K562 (cell line): ENCODE results near the gene TXNRD2. TPM values are rescaled to one million over a fixed set of nuclear protein-coding genes. Genes with fewer than 3 reads are reported as not detected.

Experiments
- CREM ChIP-seq: IDR thresholded peaks from 2 replicates; pipeline ENCODE4 v1.6.1; 2014; ENCODE audit warnings: antibody characterized with exemption, low read depth
- E2F4 ChIP-seq: sonication (generic); formaldehyde crosslinking; IDR thresholded peaks from 2 replicates; pipeline ENCODE4 v1.8.0; 2022; ENCODE audit warnings: mild to moderate bottlenecking, low read depth, missing genetic modification reagents
- FOXO4 ChIP-seq: fragments of 450-650 bp; formaldehyde crosslinking; IDR thresholded peaks from 2 replicates; pipeline ENCODE4 v1.4.0; 2020; ENCODE audit warnings: mild to moderate bottlenecking, moderate library complexity
- GTF2E2 ChIP-seq: fragments of 200-800 bp; sonication (Bioruptor generic); IDR thresholded peaks from 2 replicates; pipeline ENCODE4 v1.6.1; 2016; ENCODE audit warnings: missing genetic modification characterization, missing compliant biosample characterization
- HOMEZ ChIP-seq: fragments of 250-450 bp; sonication (Bioruptor Pico); IDR thresholded peaks from 2 replicates; pipeline ENCODE4 v1.4.0; 2020; ENCODE audit warnings: mild to moderate bottlenecking, moderate library complexity
- JUN ChIP-seq, 2 experiments: sonication (generic) in 1 of 2; formaldehyde crosslinking in 1 of 2; IDR thresholded peaks; 2 replicates each; pipeline versions ENCODE4 v1.6.1 to v1.8.0; 2012 to 2022; ENCODE audit warnings: borderline replicate concordance in 2 of 2, mild to moderate bottlenecking in 2 of 2, improper control_type of control experiment in 1 of 2, low read depth in 1 of 2, low read length in 1 of 2, missing genetic modification reagents in 1 of 2
- JUNB ChIP-seq: fragments of 450-650 bp; formaldehyde crosslinking; conservative IDR thresholded peaks from 2 replicates; pipeline ENCODE4 v1.4.0; 2020; ENCODE audit warnings: mild to moderate bottlenecking
- KLF13 ChIP-seq: fragments of 450-650 bp; IDR thresholded peaks from 2 replicates; pipeline ENCODE4 v1.6.1; 2016; ENCODE audit warnings: missing genetic modification characterization, low read depth, mild to moderate bottlenecking, missing compliant biosample characterization, moderate library complexity, borderline replicate concordance
- KLF6 ChIP-seq: fragments of 250-450 bp; sonication (Bioruptor Pico); IDR thresholded peaks from 2 replicates; pipeline ENCODE4 v1.4.0; 2020; ENCODE audit warnings: mild to moderate bottlenecking, moderate library complexity, borderline replicate concordance
- MYC ChIP-seq, 2 experiments: fragments of 250-450 bp in 1 of 2; sonication (Bioruptor Pico) in 1 of 2; IDR thresholded peaks; 2 replicates each; pipeline versions ENCODE4 v1.5.1 to v1.6.1; 2012 to 2021; ENCODE audit warnings: low read depth in 2 of 2, borderline replicate concordance in 1 of 2, improper control_type of control experiment in 1 of 2, low read length in 1 of 2, mild to moderate bottlenecking in 1 of 2, moderate library complexity in 1 of 2
- NFATC3 ChIP-seq: fragments of 450-650 bp; IDR thresholded peaks from 2 replicates; pipeline ENCODE4 v1.6.1; 2017; ENCODE audit warnings: mild to moderate bottlenecking
- NFXL1 ChIP-seq: fragments of 450-650 bp; formaldehyde crosslinking; IDR thresholded peaks from 2 replicates; pipeline ENCODE4 v1.4.0; 2021; ENCODE audit warnings: mild to moderate bottlenecking
- OTX1 ChIP-seq: fragments of 450-650 bp; formaldehyde crosslinking; IDR thresholded peaks from 2 replicates; pipeline ENCODE4 v1.4.0; 2022; ENCODE audit warnings: mild to moderate bottlenecking
- RCOR1 ChIP-seq, 2 experiments: IDR thresholded peaks; 2 replicates each; pipeline ENCODE4 v1.6.1; 2012; ENCODE audit warnings: low read depth in 2 of 2, low read length in 2 of 2, borderline replicate concordance in 1 of 2, improper control_type of control experiment in 1 of 2
- SREBF1 ChIP-seq: fragments of 150-350 bp; IDR thresholded peaks from 2 replicates; pipeline ENCODE4 v1.6.1; 2014; ENCODE audit warnings: antibody characterized with exemption, low read depth, low read length, borderline replicate concordance
- TOE1 ChIP-seq, 2 experiments: fragments of 450-650 bp in 1 of 2; sonication (generic) in 1 of 2; formaldehyde crosslinking in 1 of 2; IDR thresholded peaks; 2 replicates each; pipeline versions ENCODE4 v1.7.1 to v1.8.0; 2016 to 2022; ENCODE audit warnings: borderline replicate concordance in 2 of 2, mild to moderate bottlenecking in 2 of 2, antibody characterized with exemption in 1 of 2, inconsistent platforms in 1 of 2, low read depth in 1 of 2, missing genetic modification reagents in 1 of 2, moderate library complexity in 1 of 2
- USF2 ChIP-seq: sonication (generic); formaldehyde crosslinking; IDR thresholded peaks from 2 replicates; pipeline ENCODE4 v1.5.0; 2020; ENCODE audit warnings: missing genetic modification reagents
- ZNF274 ChIP-seq: IDR thresholded peaks from 2 replicates; pipeline ENCODE4 v1.6.1; 2011; ENCODE audit warnings: low read depth, mild to moderate bottlenecking, low read length, moderate library complexity, borderline replicate concordance
- ZNF589 ChIP-seq: fragments of 200-800 bp; sonication (Bioruptor generic); IDR thresholded peaks from 2 replicates; pipeline ENCODE4 v1.6.1; 2016; ENCODE audit warnings: low read depth, missing genetic modification characterization, missing compliant biosample characterization
- polyA plus RNA-seq, 8 experiments: library from polyadenylated mRNA; depleted of rRNA in 4 of 8; stranded (reverse) in 5 of 8; unstranded in 3 of 8; fragments of >200 nt; fragmentation: Nextera tagmentation in 2 of 8; fragmentation: Illumina TruSeq in 1 of 8; extraction: Ambion mirVana in 2 of 8; extraction: Trizol in 1 of 8; gene quantifications; 2 replicates each; pipeline versions ENCODE4 v1.2.1 to v1.2.3, GENCODE V29; 2011 to 2014; ENCODE audit warnings: inconsistent platforms in 1 of 8, missing spikeins in 1 of 8
- total RNA-seq, 7 experiments: library from RNA; depleted of rRNA in 6 of 7; stranded (reverse); fragments of >200 nt in 6 of 7; fragmentation: Illumina TruSeq in 2 of 7; extraction: Trizol in 2 of 7; gene quantifications; 2 replicates each; pipeline versions ENCODE4 v1.2.1 to v1.2.3, GENCODE V29; 2011 to 2021; ENCODE audit warnings: low replicate concordance in 1 of 7

The TXNRD2 gene
- total and polyA plus RNA-seq, 9 of the 15 experiments (the other 6 are each of a cell fraction or from before 2014, with no cell fraction given), result 3.3 to 80.2 (median 49.4) TPM

- TF ChIP-seq USF2 (CRISPR knock-in tag) (no peak), NFATC3 (peak; percentile 65; the same call in 1 of the 2 replicates), TOE1 (IDR thresholded peaks at IDR 0.05; ENCODE audit: borderline replicate concordance) (peak; percentile 94), TOE1 (CRISPR knock-in tag; IDR thresholded peaks at IDR 0.05; ENCODE audit: borderline replicate concordance, low read depth) (no peak), NFXL1 (CRISPR knock-in tag) (no peak), OTX1 (CRISPR knock-in tag) (peak; percentile 99), FOXO4 (CRISPR knock-in tag) (peak; percentile 55; the same call in 1 of the 2 replicates), KLF6 (CRISPR knock-in tag) (no peak; the same call in 1 of the 2 replicates), JUN (IDR thresholded peaks at IDR 0.05; ENCODE audit: borderline replicate concordance, low read depth, low read length) (peak; percentile 78; the same call in 1 of the 2 replicates), JUN (CRISPR knock-in tag; IDR thresholded peaks at IDR 0.05; ENCODE audit: borderline replicate concordance) (no peak), SREBF1 (no peak), HOMEZ (CRISPR knock-in tag) (no peak), E2F4 (CRISPR knock-in tag) (no peak), CREM (no peak), MYC (IDR thresholded peaks at IDR 0.05; ENCODE audit: low read depth, low read length) (peak; percentile 86), MYC (CRISPR knock-in tag; IDR thresholded peaks at IDR 0.05; ENCODE audit: borderline replicate concordance, low read depth) (no peak), ZNF274 (no peak), JUNB (CRISPR knock-in tag) (no peak), GTF2E2 (no peak), RCOR1 (IDR thresholded peaks at IDR 0.05; ENCODE audit: borderline replicate concordance in 1 of 2, low read depth in 2 of 2, low read length in 2 of 2) (peak; percentile 71 to 86; a peak in 3 of 4 replicates), KLF13 (tag) (peak; percentile 69; the same call in 1 of the 2 replicates), ZNF589 (no peak)
These were observed 32.1 kb downstream of the TXNRD2 start (continued) for GRCh38 chr22:19909350-19910179.
